Left cardiac atrium (tissue), 4 donors: Measurements from ENCODE around the gene RAD51B. TPM values are rescaled to one million over a fixed set of nuclear protein-coding genes. Genes with fewer than 3 reads are reported as not detected.
A peak's percentile ranks its signal among the peaks of the same experiment; 100 is the strongest.

Experiments
- ATAC-seq, 2 donors: fragments of 200-7000 bp; cut with Tn5 transposase; one replicate each; pipeline ENCODE4 v1.9.1; 2020; ENCODE audit warnings: mild to moderate bottlenecking in 2 of 2, moderate library complexity in 2 of 2
- DNase-seq: peaks from one replicate; pipeline ENCODE4 v3.0.0-alpha.2; 2020
- intact Hi-C, 2 donors: fragments of 100-400 bp; cut with DNase I; formaldehyde crosslinking; loops; one replicate each; pipeline versions ENCODE4 v1.14.1 to v1.15.1; 2022 to 2023
- total RNA-seq, 2 donors: library from RNA; stranded (reverse); fragmentation: NEBNext Ultra II Directional; extraction: Animal tissue kit (Norgen Biotek cat#: 25700); gene quantifications; one replicate each; pipeline ENCODE4 v1.2.1, GENCODE V29; 2021
- donor health status: DM: no; HTN: yes; CAD: no.
- donor health status: DM: no; HTN: yes; CAD: no; lungs with severe emphysema.
- donor health status: DM: yes; HTN: yes; CAD: no.
- donor health status: Dilated cardiomyopathy.

RAD51B gene
- total RNA-seq, 2 donors from 2014 or later, result 4.4 to 6.6 TPM

- DNase-seq, result no peak
- ATAC-seq, result no peak
- intact Hi-C loops, result no loop called here
These were observed 677.4 kb downstream of the RAD51B start for GRCh38 chr14:68497011-68497410.

- DNase-seq, result no peak
- no peak for ATAC-seq
- intact Hi-C loops, result no loop called here
These were observed 679.9 kb downstream of the RAD51B start for GRCh38 chr14:68499451-68499850.

GRCh38 chr14:68501171-68501570, 681.6 kb downstream of the RAD51B start:
- ATAC-seq (peak in 1 of 2 donors; percentile 9), DNase-seq (no peak)

GRCh38 chr14:68501614-68502052, 682.1 kb downstream of the RAD51B start:
- peak in 1 of 2 donors; percentile 20 for ATAC-seq
- intact Hi-C loops, result no loop called here
- peak; percentile 74 for DNase-seq

More at GRCh38 chr14:68501171-68501570, 681.6 kb downstream of the RAD51B start:
- intact Hi-C loops, result no loop called here

- no peak for DNase-seq
- no peak for ATAC-seq
- intact Hi-C loops, result no loop called here
These were observed 682.7 kb downstream of the RAD51B start for GRCh38 chr14:68502230-68502629.

GRCh38 chr14:68503186-68503825, 683.7 kb downstream of the RAD51B start:
- intact Hi-C loops, result no loop called here
- no peak for DNase-seq
- no peak for ATAC-seq

GRCh38 chr14:68504861-68505260, 685.3 kb downstream of the RAD51B start:
- intact Hi-C loops, result no loop called here
- no peak for ATAC-seq

GRCh38 chr14:68506021-68506644, 686.6 kb downstream of the RAD51B start:
- DNase-seq (no peak), ATAC-seq (peak in 1 of 2 donors; percentile 14)
- intact Hi-C loops, result no loop called here

More at GRCh38 chr14:68504861-68505260, 685.3 kb downstream of the RAD51B start:
- DNase-seq, result no peak

- intact Hi-C loops, result no loop called here
- DNase-seq (no peak), ATAC-seq (no peak)
These were observed 687.3 kb downstream of the RAD51B start for GRCh38 chr14:68506645-68507419.

GRCh38 chr14:68507544-68508081, 688.0 kb downstream of the RAD51B start:
- intact Hi-C loops, result no loop called here
- DNase-seq, result no peak
- ATAC-seq, result no peak

GRCh38 chr14:68508581-68508980, 689.0 kb downstream of the RAD51B start:
- intact Hi-C loops, result no loop called here
- no peak for ATAC-seq

GRCh38 chr14:68509188-68509983, 689.8 kb downstream of the RAD51B start:
- no peak for DNase-seq

More at GRCh38 chr14:68508581-68508980, 689.0 kb downstream of the RAD51B start:
- no peak for DNase-seq

GRCh38 chr14:68510201-68511128, 690.9 kb downstream of the RAD51B start:
- DNase-seq (peak; percentile 44), ATAC-seq (peak in 1 of 2 donors; percentile 48)
- intact Hi-C loops, result no loop called here

More at GRCh38 chr14:68509188-68509983, 689.8 kb downstream of the RAD51B start:
- no peak for ATAC-seq
- intact Hi-C loops, result no loop called here

GRCh38 chr14:68511129-68512047, 691.8 kb downstream of the RAD51B start:
- ATAC-seq, result no peak

GRCh38 chr14:68512088-68512487, 692.5 kb downstream of the RAD51B start:
- peak in 1 of 2 donors; percentile 58 for ATAC-seq
- no peak for DNase-seq
- intact Hi-C loops, result no loop called here

More at GRCh38 chr14:68511129-68512047, 691.8 kb downstream of the RAD51B start:
- no peak for DNase-seq
- intact Hi-C loops, result no loop called here

GRCh38 chr14:68513137-68513536, 693.6 kb downstream of the RAD51B start:
- intact Hi-C loops, result no loop called here
- no peak for DNase-seq
- ATAC-seq, result no peak
